ENCODE data around the gene ANTXR1. TPM values are rescaled to one million over a fixed set of nuclear protein-coding genes. Genes with fewer than 3 reads are reported as not detected.

Gene ANTXR1
- total and polyA plus RNA-seq, 2 donors (not counting 1 experiment from before 2014, with no cell fraction given), result 44.6 to 101 TPM

DNA sequence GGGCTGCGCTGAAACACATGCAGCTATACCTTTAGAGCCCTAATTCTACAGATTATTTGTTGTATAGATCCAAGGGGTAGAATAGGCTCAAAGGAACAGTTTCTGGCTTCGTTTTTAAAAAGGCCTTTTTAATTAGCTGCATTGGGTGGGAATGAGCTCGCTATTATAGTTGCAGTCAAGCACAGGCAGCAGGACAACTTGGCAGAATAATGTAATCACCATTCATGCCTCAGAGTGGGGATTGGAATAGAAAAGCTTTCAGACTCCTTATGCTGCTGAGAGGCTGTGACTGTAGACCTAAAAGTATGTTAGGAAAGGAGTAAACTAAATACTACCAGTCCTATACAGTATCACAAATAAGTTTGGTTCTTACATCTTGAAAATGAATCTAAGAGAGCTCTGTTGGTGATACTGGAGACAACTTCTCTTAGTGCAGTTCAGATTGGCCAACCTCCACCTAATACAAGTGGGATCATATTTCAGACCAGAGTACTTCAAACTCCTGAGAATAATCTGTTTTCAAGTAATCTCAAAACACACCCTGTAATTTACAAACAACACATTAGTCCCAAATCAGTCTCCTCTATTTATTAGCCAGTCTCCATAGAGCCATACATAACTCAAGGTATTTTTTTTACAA, 121.4 kb downstream of the ANTXR1 start:
- no peak overlapping the region for H3K27ac ChIP-seq (ENCODE audit: insufficient read depth, low read length)
- DNase-seq (ENCODE audit: low read depth in 2 of 2), result peak; percentile 29 to 55

DNA sequence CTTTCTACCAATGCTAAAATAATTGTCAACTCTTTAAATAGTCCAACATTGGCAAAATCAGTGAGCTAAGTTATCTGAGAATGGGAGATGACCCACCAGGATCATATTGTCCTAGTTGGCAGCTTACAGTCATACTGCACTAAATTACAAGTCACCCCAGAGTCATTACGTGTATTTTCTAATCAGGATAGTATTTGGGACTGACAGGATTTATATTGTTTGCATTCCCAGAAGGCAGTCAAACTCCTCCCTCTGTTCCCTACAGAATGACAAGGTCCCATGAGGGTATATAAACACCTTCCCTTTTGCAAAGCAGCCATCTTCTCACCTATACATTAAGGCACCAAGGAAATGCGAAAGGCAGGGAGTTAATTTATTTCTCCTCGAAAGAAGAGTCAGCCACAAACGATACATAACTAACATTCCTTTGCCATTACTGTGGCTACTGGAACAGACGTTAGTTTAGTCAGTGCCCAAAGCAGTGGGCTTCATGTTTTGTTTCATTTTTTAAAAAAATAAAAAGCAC, 125.3 kb downstream of the ANTXR1 start:
- Histone ChIP-seq H3K79me2 (ENCODE audit: control insufficient read depth, insufficient read depth, low read length) (no peaks in the 10 kb centered on the region), H3K9ac (ENCODE audit: insufficient read depth, low read length) (no peak overlapping the region), H3K4me2 (ENCODE audit: extremely low read depth, insufficient read depth, low read length) (peak overlapping the region; percentile 15), H3K4me1 (ENCODE audit: control insufficient read depth, extremely low read depth, insufficient read depth, low read length) (peaks cover 9% of the 10 kb centered on the region), H3K36me3 (ENCODE audit: control insufficient read depth, insufficient read depth, low read length) (no peaks in the 10 kb centered on the region), H3K27me3 (ENCODE audit: control insufficient read depth, insufficient read depth, low read length) (no peaks in the 10 kb centered on the region), H3K4me3 (replicated peaks in 1 of 4; ENCODE audit: control extremely low read depth in 1 of 4, insufficient read depth in 1 of 4, low read depth in 3 of 4, low read length in 4 of 4) (peak overlapping the region in 2 of 4 experiments; percentile 4 to 39), H3K27ac (ENCODE audit: insufficient read depth, low read length) (peak overlapping the region; percentile 47), H4K20me1 (ENCODE audit: control insufficient read depth, extremely low read depth, insufficient read depth, low read length) (no peaks in the 10 kb centered on the region), H2AFZ (ENCODE audit: low read length) (no peak overlapping the region), H3K9me3 (ENCODE audit: control insufficient read depth, insufficient read depth, low read depth, low read length) (no peaks in the 10 kb centered on the region)
- peak; percentile 77 to 92 for DNase-seq (ENCODE audit: low read depth in 2 of 2)
- TF ChIP-seq, protein P1, sequence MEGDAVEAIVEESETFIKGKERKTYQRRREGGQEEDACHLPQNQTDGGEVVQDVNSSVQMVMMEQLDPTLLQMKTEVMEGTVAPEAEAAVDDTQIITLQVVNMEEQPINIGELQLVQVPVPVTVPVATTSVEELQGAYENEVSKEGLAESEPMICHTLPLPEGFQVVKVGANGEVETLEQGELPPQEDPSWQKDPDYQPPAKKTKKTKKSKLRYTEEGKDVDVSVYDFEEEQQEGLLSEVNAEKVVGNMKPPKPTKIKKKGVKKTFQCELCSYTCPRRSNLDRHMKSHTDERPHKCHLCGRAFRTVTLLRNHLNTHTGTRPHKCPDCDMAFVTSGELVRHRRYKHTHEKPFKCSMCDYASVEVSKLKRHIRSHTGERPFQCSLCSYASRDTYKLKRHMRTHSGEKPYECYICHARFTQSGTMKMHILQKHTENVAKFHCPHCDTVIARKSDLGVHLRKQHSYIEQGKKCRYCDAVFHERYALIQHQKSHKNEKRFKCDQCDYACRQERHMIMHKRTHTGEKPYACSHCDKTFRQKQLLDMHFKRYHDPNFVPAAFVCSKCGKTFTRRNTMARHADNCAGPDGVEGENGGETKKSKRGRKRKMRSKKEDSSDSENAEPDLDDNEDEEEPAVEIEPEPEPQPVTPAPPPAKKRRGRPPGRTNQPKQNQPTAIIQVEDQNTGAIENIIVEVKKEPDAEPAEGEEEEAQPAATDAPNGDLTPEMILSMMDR (conservative IDR thresholded peaks at IDR 0.05 in 1 of 2, IDR thresholded peaks at IDR 0.05 in 1 of 2; ENCODE audit: low read depth in 1 of 2, low read length in 2 of 2), result no peak
- no peak for TF ChIP-seq EZH2 (IDR thresholded peaks at IDR 0.05; ENCODE audit: low read length, missing control alignments)

More for the DNA sequence above, 121.4 kb downstream of the ANTXR1 start:
- no peaks in the 10 kb centered on the region for H4K20me1 ChIP-seq (ENCODE audit: control insufficient read depth, extremely low read depth, insufficient read depth, low read length)
- no peak overlapping the region for H3K4me3 ChIP-seq (replicated peaks in 1 of 4; ENCODE audit: control extremely low read depth in 1 of 4, insufficient read depth in 1 of 4, low read depth in 3 of 4, low read length in 4 of 4)
- H3K4me1 ChIP-seq (ENCODE audit: control insufficient read depth, extremely low read depth, insufficient read depth, low read length), result peaks cover 10% of the 10 kb centered on the region
- no peaks in the 10 kb centered on the region for H3K27me3 ChIP-seq (ENCODE audit: control insufficient read depth, insufficient read depth, low read length)
- no peaks in the 10 kb centered on the region for H3K79me2 ChIP-seq (ENCODE audit: control insufficient read depth, insufficient read depth, low read length)
- no peak overlapping the region for H3K9ac ChIP-seq (ENCODE audit: insufficient read depth, low read length)
- no peaks in the 10 kb centered on the region for H3K36me3 ChIP-seq (ENCODE audit: control insufficient read depth, insufficient read depth, low read length)
- H3K9me3 ChIP-seq (ENCODE audit: control insufficient read depth, insufficient read depth, low read depth, low read length), result no peaks in the 10 kb centered on the region
- TF ChIP-seq EZH2 (IDR thresholded peaks at IDR 0.05; ENCODE audit: low read length, missing control alignments), result no peak
- TF ChIP-seq, protein P1 (conservative IDR thresholded peaks at IDR 0.05 in 1 of 2, IDR thresholded peaks at IDR 0.05 in 1 of 2; ENCODE audit: low read depth in 1 of 2, low read length in 2 of 2), result no peak
- H2AFZ ChIP-seq (ENCODE audit: low read length), result no peak overlapping the region
- H3K4me2 ChIP-seq (ENCODE audit: extremely low read depth, insufficient read depth, low read length), result no peak overlapping the region

DNA sequence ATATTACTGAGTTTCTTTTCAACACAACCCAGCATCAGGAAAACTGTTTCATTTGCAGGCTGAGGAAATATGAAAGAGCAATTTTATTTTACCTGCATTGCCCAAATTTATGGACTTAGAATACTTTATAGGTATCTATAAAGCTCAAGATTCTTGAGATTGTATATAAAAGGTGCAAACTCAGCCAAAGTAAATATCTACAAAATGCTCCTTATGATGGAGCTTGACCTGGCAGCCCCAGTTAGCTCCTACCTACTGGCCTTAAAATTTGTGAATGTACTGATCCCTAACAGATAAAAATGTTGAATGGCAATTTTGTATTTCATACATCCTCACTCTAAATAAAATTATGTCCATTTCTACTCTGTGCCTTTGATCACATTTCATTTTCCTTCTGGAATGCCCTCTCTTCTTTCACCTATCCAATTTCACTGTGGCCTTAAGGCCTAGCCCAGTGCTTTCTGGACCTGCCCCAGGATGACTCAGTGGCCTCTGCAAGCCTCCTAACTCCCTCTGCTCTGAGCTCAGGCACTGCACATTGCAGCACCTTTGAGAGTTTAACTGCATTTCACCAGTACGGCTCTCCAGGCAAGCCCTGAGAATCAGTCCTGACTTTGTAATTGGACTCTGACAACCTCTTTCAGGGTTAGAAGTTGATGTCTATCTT, 125.9 kb downstream of the ANTXR1 start:
- H3K9ac ChIP-seq (ENCODE audit: insufficient read depth, low read length), result no peak overlapping the region
- peak overlapping the region; percentile 47 for H3K27ac ChIP-seq (ENCODE audit: insufficient read depth, low read length)
- H3K4me2 ChIP-seq (ENCODE audit: extremely low read depth, insufficient read depth, low read length), result peak overlapping the region; percentile 15
- no peaks in the 10 kb centered on the region for H4K20me1 ChIP-seq (ENCODE audit: control insufficient read depth, extremely low read depth, insufficient read depth, low read length)
- no peak overlapping the region for H2AFZ ChIP-seq (ENCODE audit: low read length)
- H3K4me3 ChIP-seq (replicated peaks in 1 of 4; ENCODE audit: control extremely low read depth in 1 of 4, insufficient read depth in 1 of 4, low read depth in 3 of 4, low read length in 4 of 4), result peak overlapping the region in 2 of 4 experiments; percentile 4 to 39
- TF ChIP-seq EZH2 (IDR thresholded peaks at IDR 0.05; ENCODE audit: low read length, missing control alignments), result no peak
- TF ChIP-seq, protein P1 (conservative IDR thresholded peaks at IDR 0.05 in 1 of 2, IDR thresholded peaks at IDR 0.05 in 1 of 2; ENCODE audit: low read depth in 1 of 2, low read length in 2 of 2), result no peak
- H3K79me2 ChIP-seq (ENCODE audit: control insufficient read depth, insufficient read depth, low read length), result no peaks in the 10 kb centered on the region
- H3K36me3 ChIP-seq (ENCODE audit: control insufficient read depth, insufficient read depth, low read length), result no peaks in the 10 kb centered on the region
- no peaks in the 10 kb centered on the region for H3K27me3 ChIP-seq (ENCODE audit: control insufficient read depth, insufficient read depth, low read length)
- no peaks in the 10 kb centered on the region for H3K9me3 ChIP-seq (ENCODE audit: control insufficient read depth, insufficient read depth, low read depth, low read length)
- peaks cover 9% of the 10 kb centered on the region for H3K4me1 ChIP-seq (ENCODE audit: control insufficient read depth, extremely low read depth, insufficient read depth, low read length)
- peak; percentile 83 to 93 for DNase-seq (ENCODE audit: low read depth in 2 of 2)
